Measurements from ENCODE around the gene CHKA.

DNA sequence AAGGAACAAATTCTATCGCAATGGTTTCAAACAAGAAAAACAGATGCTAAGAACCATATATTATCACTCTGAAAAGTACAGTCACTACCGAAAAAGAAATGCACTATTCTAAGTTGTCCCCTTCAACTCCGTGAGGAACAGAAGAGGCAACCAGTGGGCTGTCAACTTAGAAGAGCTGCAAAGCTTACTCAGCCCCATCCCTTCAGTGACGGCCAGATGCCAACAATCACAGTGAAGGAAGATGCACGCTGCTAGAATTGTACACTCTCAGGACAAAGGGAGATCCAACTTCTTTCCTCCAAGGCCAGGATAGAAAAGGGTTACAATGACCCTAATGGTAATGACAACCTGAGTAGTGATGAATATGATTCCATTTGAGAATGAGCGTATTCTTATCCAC is 38.5 kb upstream of the CHKA start:
- TF ChIP-seq, protein P1, sequence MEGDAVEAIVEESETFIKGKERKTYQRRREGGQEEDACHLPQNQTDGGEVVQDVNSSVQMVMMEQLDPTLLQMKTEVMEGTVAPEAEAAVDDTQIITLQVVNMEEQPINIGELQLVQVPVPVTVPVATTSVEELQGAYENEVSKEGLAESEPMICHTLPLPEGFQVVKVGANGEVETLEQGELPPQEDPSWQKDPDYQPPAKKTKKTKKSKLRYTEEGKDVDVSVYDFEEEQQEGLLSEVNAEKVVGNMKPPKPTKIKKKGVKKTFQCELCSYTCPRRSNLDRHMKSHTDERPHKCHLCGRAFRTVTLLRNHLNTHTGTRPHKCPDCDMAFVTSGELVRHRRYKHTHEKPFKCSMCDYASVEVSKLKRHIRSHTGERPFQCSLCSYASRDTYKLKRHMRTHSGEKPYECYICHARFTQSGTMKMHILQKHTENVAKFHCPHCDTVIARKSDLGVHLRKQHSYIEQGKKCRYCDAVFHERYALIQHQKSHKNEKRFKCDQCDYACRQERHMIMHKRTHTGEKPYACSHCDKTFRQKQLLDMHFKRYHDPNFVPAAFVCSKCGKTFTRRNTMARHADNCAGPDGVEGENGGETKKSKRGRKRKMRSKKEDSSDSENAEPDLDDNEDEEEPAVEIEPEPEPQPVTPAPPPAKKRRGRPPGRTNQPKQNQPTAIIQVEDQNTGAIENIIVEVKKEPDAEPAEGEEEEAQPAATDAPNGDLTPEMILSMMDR (conservative IDR thresholded peaks at IDR 0.05; ENCODE audit: low read depth in 2 of 2), result no peak
- TF ChIP-seq, protein P2, sequence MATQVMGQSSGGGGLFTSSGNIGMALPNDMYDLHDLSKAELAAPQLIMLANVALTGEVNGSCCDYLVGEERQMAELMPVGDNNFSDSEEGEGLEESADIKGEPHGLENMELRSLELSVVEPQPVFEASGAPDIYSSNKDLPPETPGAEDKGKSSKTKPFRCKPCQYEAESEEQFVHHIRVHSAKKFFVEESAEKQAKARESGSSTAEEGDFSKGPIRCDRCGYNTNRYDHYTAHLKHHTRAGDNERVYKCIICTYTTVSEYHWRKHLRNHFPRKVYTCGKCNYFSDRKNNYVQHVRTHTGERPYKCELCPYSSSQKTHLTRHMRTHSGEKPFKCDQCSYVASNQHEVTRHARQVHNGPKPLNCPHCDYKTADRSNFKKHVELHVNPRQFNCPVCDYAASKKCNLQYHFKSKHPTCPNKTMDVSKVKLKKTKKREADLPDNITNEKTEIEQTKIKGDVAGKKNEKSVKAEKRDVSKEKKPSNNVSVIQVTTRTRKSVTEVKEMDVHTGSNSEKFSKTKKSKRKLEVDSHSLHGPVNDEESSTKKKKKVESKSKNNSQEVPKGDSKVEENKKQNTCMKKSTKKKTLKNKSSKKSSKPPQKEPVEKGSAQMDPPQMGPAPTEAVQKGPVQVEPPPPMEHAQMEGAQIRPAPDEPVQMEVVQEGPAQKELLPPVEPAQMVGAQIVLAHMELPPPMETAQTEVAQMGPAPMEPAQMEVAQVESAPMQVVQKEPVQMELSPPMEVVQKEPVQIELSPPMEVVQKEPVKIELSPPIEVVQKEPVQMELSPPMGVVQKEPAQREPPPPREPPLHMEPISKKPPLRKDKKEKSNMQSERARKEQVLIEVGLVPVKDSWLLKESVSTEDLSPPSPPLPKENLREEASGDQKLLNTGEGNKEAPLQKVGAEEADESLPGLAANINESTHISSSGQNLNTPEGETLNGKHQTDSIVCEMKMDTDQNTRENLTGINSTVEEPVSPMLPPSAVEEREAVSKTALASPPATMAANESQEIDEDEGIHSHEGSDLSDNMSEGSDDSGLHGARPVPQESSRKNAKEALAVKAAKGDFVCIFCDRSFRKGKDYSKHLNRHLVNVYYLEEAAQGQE (IDR thresholded peaks at IDR 0.05; ENCODE audit: unreplicated experiment), result no peak
- no peak for TF ChIP-seq POLR2AphosphoS5 (IDR thresholded peaks at IDR 0.05; ENCODE audit: low read depth)
- no peak for TF ChIP-seq EZH2phosphoT487 (IDR thresholded peaks at IDR 0.05; ENCODE audit: unreplicated experiment)
- no peak for TF ChIP-seq EZH2 (IDR thresholded peaks at IDR 0.05; ENCODE audit: low read depth, unreplicated experiment)
